DND-41 (cell line): Measurements from ENCODE around the gene CDH11.

Experiments
- ATAC-seq: fragments of 200-7000 bp; cut with Tn5 transposase; 3 replicates; pipeline ENCODE4 v1.9.1; 2021; ENCODE audit warnings: low read depth; ENCODE audit not compliant: insufficient read depth
- DNase-seq: peaks from one replicate; pipeline ENCODE4 v3.0.0-alpha.2; 2020
- H2AFZ ChIP-seq: 2 replicates; pipeline ENCODE4 v1.6.0; 2012; ENCODE audit warnings: low read depth, low read length
- H3K27ac ChIP-seq: 2 replicates; pipeline ENCODE4 v1.5.1; 2012; ENCODE audit warnings: low read length, inconsistent platforms
- H3K27me3 ChIP-seq: fragments of 200-600 bp; sonication (generic); 2 replicates; pipeline ENCODE4 v1.6.0; 2012; ENCODE audit warnings: low read length, mild to moderate bottlenecking, inconsistent platforms; ENCODE audit not compliant: insufficient read depth, poor library complexity
- H3K36me3 ChIP-seq: 2 replicates; pipeline ENCODE4 v1.5.1; 2012; ENCODE audit warnings: low read length, inconsistent platforms; ENCODE audit not compliant: insufficient read depth
- H3K4me1 ChIP-seq: 2 replicates; pipeline ENCODE4 v1.5.1; 2012; ENCODE audit warnings: mild to moderate bottlenecking, low read length; ENCODE audit not compliant: insufficient read depth
- H3K4me2 ChIP-seq: 2 replicates; pipeline ENCODE4 v1.6.0; 2012; ENCODE audit warnings: mild to moderate bottlenecking, moderate library complexity, low read length, inconsistent platforms; ENCODE audit not compliant: insufficient read depth
- H3K4me3 ChIP-seq, 2 experiments: fragments of 200-600 bp in 1 of 2; shearing (Covaris generic) in 1 of 2; 2 replicates each; pipeline ENCODE4 v1.5.1; 2012 to 2016; ENCODE audit warnings: inconsistent platforms in 2 of 2, low read length in 2 of 2, mild to moderate bottlenecking in 2 of 2, low read depth in 1 of 2, moderate library complexity in 1 of 2
- H3K79me2 ChIP-seq: 2 replicates; pipeline ENCODE4 v1.6.0; 2012; ENCODE audit warnings: low read length, inconsistent platforms; ENCODE audit not compliant: insufficient read depth
- H3K9ac ChIP-seq: 2 replicates; pipeline ENCODE4 v1.6.0; 2012; ENCODE audit warnings: low read depth, mild to moderate bottlenecking, inconsistent platforms, low read length, moderate library complexity
- H3K9me3 ChIP-seq: 2 replicates; pipeline ENCODE4 v1.5.1; 2012; ENCODE audit warnings: low read length, moderate library complexity, mild to moderate bottlenecking, inconsistent platforms; ENCODE audit not compliant: insufficient read depth, severe bottlenecking
- H4K20me1 ChIP-seq: 2 replicates; pipeline ENCODE4 v1.6.0; 2012; ENCODE audit warnings: low read length; ENCODE audit not compliant: insufficient read depth
- EZH2 ChIP-seq: IDR thresholded peaks from 3 replicates; pipeline ENCODE4 v1.6.1; 2012; ENCODE audit warnings: borderline replicate concordance, low read depth, mild to moderate bottlenecking, moderate library complexity, low read length, inconsistent platforms; ENCODE audit not compliant: severe bottlenecking
- TF ChIP-seq, protein P1 (sequence below): IDR thresholded peaks from 2 replicates; pipeline ENCODE4 v1.5.1; 2012; ENCODE audit warnings: borderline replicate concordance, low read length, moderate library complexity, mild to moderate bottlenecking; ENCODE audit not compliant: poor library complexity, severe bottlenecking; ENCODE audit errors: extremely low read depth

Gene CDH11

DNA sequence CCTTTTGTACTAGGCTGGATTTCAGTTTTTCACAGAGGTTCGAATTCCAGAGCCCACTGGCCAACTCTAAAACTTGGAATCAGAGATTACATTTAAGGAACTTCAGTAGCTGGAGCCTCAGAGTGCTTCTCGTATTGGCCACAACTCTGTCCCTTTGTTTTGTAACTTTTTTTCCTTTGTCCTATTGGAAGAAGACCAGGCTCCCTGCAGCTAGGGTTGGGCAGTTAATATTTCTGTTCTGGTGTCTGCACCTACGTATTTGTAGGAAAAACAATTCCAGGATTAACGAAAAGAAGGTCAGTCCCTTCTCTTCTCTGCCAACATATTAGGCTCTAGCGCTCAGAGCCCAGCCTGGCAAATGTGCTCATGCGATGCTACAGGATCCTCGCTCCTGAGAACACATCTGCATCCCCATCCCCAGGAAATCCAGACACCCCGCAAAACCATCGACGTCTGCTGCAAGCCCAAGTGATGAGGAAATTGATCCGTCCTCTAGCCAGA is 1.9 kb downstream of the CDH11 start:
- Histone ChIP-seq H2AFZ (no peak overlapping the region), H3K27me3 (no peaks in the 10 kb centered on the region), H3K4me1 (no peaks in the 10 kb centered on the region), H3K27ac (no peak overlapping the region), H4K20me1 (no peaks in the 10 kb centered on the region), H3K79me2 (no peaks in the 10 kb centered on the region), H3K4me2 (no peak overlapping the region), H3K9me3 (no peaks in the 10 kb centered on the region), H3K36me3 (no peaks in the 10 kb centered on the region), H3K9ac (no peak overlapping the region), H3K4me3 (no peak overlapping the region)
- TF ChIP-seq, protein P1, sequence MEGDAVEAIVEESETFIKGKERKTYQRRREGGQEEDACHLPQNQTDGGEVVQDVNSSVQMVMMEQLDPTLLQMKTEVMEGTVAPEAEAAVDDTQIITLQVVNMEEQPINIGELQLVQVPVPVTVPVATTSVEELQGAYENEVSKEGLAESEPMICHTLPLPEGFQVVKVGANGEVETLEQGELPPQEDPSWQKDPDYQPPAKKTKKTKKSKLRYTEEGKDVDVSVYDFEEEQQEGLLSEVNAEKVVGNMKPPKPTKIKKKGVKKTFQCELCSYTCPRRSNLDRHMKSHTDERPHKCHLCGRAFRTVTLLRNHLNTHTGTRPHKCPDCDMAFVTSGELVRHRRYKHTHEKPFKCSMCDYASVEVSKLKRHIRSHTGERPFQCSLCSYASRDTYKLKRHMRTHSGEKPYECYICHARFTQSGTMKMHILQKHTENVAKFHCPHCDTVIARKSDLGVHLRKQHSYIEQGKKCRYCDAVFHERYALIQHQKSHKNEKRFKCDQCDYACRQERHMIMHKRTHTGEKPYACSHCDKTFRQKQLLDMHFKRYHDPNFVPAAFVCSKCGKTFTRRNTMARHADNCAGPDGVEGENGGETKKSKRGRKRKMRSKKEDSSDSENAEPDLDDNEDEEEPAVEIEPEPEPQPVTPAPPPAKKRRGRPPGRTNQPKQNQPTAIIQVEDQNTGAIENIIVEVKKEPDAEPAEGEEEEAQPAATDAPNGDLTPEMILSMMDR, result no peak
- no peak for TF ChIP-seq EZH2
- ATAC-seq (no peak), DNase-seq (no peak)

GRCh38 chr16:65119435-65119834 is 2.4 kb downstream of the CDH11 start:
- H3K27ac ChIP-seq, result no peak overlapping the region
- no peaks in the 10 kb centered on the region for H3K27me3 ChIP-seq
- no peaks in the 10 kb centered on the region for H4K20me1 ChIP-seq
- no peak overlapping the region for H2AFZ ChIP-seq
- ATAC-seq (no peak), DNase-seq (no peak)
- no peaks in the 10 kb centered on the region for H3K4me1 ChIP-seq
- no peaks in the 10 kb centered on the region for H3K9me3 ChIP-seq
- no peaks in the 10 kb centered on the region for H3K36me3 ChIP-seq
- no peak overlapping the region for H3K4me3 ChIP-seq
- TF ChIP-seq EZH2, result no peak
- TF ChIP-seq, protein P1, result no peak
- H3K4me2 ChIP-seq, result no peak overlapping the region
- H3K79me2 ChIP-seq, result no peaks in the 10 kb centered on the region
- H3K9ac ChIP-seq, result no peak overlapping the region

- H4K20me1 ChIP-seq, result no peaks in the 10 kb centered on the region
- no peak overlapping the region for H3K9ac ChIP-seq
- H3K27me3 ChIP-seq, result no peaks in the 10 kb centered on the region
- no peaks in the 10 kb centered on the region for H3K36me3 ChIP-seq
- H2AFZ ChIP-seq, result no peak overlapping the region
- ATAC-seq (no peak), DNase-seq (no peak)
- H3K4me2 ChIP-seq, result no peak overlapping the region
- H3K27ac ChIP-seq, result no peak overlapping the region
- no peaks in the 10 kb centered on the region for H3K4me1 ChIP-seq
- no peak for TF ChIP-seq EZH2
- TF ChIP-seq, protein P1, result no peak
- no peaks in the 10 kb centered on the region for H3K79me2 ChIP-seq
- H3K4me3 ChIP-seq, result no peak overlapping the region
- no peaks in the 10 kb centered on the region for H3K9me3 ChIP-seq
Observed at GRCh38 chr16:65118871-65119270, 3.0 kb downstream of the CDH11 start.
